GM12892 (cell line): ENCODE measurements around the gene MIA.

Experiments
- POLR2A ChIP-seq: IDR thresholded peaks from 2 replicates; pipeline ENCODE4 v1.6.1; 2011; ENCODE audit warnings: low read depth, low read length, control low read depth
- POLR2AphosphoS5 ChIP-seq: IDR thresholded peaks from 2 replicates; pipeline ENCODE4 v1.6.1; 2011; ENCODE audit warnings: low read depth, low read length, control low read depth

DNA sequence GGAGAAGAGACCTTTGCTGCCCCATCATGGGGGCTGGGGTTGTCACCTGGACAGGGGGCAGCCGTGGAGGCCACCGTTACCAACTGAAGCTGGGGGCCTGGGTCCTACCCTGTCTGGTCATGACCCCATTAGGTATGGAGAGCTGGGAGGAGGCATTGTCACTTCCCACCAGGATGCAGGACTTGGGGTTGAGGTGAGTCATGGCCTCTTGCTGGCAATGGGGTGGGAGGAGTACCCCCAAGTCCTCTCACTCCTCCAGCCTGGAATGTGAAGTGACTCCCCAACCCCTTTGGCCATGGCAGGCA, 32.7 kb downstream of the MIA start:
- TF ChIP-seq POLR2A (no peak), POLR2AphosphoS5 (no peak)
